ENCODE measurements around the gene APLP2. TPM values are rescaled to one million over a fixed set of nuclear protein-coding genes. Genes with fewer than 3 reads are reported as not detected.

APLP2 gene
- total and polyA plus RNA-seq, 2 of the 13 experiments (the other 11 are each of a cell fraction or from before 2014, with no cell fraction given): 315 to 594 TPM

DNA sequence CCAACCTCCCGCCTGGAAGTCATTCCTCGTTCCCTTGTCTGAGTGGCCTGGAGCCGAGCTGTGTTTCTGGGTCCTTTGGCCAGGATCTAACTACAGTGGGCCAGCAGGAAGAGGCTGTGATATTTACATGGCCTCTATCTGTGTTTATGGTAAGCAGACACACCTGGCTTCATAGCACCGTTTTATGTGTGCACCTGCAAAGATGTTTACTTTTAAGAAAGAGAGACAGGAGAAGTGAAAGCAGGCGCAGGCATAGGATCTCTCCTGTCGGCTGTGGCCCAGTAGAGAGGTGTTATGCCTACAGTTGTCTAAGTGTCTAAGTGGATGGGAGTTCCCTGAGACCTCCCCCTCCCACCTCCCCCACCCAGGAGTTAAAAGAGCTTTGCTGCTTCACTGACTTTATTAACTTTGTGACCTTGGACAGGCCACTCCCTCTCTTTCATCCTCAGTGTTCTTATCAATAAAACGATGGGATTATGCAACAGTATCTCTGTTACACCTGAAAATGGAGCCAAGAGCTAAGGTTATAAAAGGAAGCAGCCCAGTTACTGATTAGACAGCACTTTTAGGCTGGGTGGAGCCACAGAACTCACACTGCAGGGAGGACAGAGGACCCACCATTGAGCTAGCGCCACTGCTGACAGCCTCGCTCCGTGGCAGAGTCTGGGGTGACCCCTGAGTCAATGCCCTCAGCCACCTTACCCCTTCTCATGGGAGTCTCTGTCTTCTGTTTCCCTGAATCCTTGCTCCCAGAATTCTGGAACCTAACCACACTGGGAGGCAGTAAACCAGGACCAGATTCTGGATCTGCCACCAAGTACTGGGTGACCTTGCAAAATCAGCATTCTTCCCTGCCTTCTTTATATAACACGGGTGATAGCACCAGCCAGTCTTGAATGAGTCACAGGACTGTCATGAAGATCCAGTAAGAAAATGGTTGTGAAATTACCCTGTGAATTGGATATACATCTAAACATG lies 111.9 kb downstream of the APLP2 start (continued):
- TF ChIP-seq, protein P1, sequence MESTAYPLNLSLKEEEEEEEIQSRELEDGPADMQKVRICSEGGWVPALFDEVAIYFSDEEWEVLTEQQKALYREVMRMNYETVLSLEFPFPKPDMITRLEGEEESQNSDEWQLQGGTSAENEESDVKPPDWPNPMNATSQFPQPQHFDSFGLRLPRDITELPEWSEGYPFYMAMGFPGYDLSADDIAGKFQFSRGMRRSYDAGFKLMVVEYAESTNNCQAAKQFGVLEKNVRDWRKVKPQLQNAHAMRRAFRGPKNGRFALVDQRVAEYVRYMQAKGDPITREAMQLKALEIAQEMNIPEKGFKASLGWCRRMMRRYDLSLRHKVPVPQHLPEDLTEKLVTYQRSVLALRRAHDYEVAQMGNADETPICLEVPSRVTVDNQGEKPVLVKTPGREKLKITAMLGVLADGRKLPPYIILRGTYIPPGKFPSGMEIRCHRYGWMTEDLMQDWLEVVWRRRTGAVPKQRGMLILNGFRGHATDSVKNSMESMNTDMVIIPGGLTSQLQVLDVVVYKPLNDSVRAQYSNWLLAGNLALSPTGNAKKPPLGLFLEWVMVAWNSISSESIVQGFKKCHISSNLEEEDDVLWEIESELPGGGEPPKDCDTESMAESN (CRISPR knock-in tag; conservative IDR thresholded peaks at IDR 0.05): peak; percentile 64
- TF ChIP-seq, protein P2, sequence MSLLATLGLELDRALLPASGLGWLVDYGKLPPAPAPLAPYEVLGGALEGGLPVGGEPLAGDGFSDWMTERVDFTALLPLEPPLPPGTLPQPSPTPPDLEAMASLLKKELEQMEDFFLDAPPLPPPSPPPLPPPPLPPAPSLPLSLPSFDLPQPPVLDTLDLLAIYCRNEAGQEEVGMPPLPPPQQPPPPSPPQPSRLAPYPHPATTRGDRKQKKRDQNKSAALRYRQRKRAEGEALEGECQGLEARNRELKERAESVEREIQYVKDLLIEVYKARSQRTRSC (CRISPR knock-in tag; IDR thresholded peaks at IDR 0.05; ENCODE audit: low read depth): 0 out of 2 replicates have a peak, but pooled peaks have one; percentile 38
- TF ChIP-seq, protein P3, sequence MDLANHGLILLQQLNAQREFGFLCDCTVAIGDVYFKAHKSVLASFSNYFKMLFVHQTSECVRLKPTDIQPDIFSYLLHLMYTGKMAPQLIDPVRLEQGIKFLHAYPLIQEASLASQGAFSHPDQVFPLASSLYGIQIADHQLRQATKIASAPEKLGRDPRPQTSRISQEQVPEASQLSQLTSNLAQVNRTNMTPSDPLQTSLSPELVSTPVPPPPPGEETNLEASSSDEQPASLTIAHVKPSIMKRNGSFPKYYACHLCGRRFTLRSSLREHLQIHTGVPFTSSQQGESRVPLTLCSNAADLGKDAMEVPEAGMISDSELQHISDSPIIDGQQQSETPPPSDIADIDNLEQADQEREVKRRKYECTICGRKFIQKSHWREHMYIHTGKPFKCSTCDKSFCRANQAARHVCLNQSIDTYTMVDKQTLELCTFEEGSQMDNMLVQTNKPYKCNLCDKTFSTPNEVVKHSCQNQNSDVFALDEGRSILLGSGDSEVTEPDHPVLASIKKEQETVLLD (CRISPR knock-in tag; IDR thresholded peaks at IDR 0.05; ENCODE audit: low read depth): no peak
- TF ChIP-seq, protein P4, sequence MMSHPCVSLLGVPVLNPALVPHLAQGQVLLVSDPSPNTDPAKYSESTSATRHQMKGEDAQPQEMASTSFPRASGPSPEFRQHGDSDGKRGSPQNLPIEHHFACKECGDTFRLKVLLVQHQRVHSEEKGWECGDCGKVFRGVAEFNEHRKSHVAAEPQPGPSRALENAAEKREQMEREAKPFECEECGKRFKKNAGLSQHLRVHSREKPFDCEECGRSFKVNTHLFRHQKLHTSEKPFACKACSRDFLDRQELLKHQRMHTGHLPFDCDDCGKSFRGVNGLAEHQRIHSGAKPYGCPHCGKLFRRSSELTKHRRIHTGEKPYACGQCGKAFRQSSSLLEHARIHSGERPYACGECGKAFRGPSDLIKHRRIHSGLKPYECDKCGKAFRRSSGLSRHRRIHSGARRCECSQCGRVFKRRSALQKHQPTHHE (CRISPR knock-in tag; IDR thresholded peaks at IDR 0.05; ENCODE audit: borderline replicate concordance): peak; percentile 22; the same call in 1 of the 2 replicates
- TF ChIP-seq TAF15 (IDR thresholded peaks at IDR 0.05; ENCODE audit: low read depth, low read length, poor library complexity, severe bottlenecking) (no peak), ZNF124 (CRISPR knock-in tag; IDR thresholded peaks at IDR 0.05) (peak; percentile 83; the same call in 1 of the 2 replicates), ZNF451 (CRISPR knock-in tag; IDR thresholded peaks at IDR 0.05) (peak; percentile 34; the same call in 1 of the 2 replicates), MLLT10 (CRISPR knock-in tag; IDR thresholded peaks at IDR 0.05) (no peak), ZNF317 (CRISPR knock-in tag; IDR thresholded peaks at IDR 0.05) (peak; percentile 49), SP5 (CRISPR knock-in tag; IDR thresholded peaks at IDR 0.05; ENCODE audit: borderline replicate concordance, low read depth) (peak; percentile 99), ZNF672 (CRISPR knock-in tag; IDR thresholded peaks at IDR 0.05) (no peak)
- TF ChIP-seq, protein P5, sequence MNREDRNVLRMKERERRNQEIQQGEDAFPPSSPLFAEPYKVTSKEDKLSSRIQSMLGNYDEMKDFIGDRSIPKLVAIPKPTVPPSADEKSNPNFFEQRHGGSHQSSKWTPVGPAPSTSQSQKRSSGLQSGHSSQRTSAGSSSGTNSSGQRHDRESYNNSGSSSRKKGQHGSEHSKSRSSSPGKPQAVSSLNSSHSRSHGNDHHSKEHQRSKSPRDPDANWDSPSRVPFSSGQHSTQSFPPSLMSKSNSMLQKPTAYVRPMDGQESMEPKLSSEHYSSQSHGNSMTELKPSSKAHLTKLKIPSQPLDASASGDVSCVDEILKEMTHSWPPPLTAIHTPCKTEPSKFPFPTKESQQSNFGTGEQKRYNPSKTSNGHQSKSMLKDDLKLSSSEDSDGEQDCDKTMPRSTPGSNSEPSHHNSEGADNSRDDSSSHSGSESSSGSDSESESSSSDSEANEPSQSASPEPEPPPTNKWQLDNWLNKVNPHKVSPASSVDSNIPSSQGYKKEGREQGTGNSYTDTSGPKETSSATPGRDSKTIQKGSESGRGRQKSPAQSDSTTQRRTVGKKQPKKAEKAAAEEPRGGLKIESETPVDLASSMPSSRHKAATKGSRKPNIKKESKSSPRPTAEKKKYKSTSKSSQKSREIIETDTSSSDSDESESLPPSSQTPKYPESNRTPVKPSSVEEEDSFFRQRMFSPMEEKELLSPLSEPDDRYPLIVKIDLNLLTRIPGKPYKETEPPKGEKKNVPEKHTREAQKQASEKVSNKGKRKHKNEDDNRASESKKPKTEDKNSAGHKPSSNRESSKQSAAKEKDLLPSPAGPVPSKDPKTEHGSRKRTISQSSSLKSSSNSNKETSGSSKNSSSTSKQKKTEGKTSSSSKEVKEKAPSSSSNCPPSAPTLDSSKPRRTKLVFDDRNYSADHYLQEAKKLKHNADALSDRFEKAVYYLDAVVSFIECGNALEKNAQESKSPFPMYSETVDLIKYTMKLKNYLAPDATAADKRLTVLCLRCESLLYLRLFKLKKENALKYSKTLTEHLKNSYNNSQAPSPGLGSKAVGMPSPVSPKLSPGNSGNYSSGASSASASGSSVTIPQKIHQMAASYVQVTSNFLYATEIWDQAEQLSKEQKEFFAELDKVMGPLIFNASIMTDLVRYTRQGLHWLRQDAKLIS (CRISPR knock-in tag; IDR thresholded peaks at IDR 0.05): no peak
- TF ChIP-seq, protein P6, sequence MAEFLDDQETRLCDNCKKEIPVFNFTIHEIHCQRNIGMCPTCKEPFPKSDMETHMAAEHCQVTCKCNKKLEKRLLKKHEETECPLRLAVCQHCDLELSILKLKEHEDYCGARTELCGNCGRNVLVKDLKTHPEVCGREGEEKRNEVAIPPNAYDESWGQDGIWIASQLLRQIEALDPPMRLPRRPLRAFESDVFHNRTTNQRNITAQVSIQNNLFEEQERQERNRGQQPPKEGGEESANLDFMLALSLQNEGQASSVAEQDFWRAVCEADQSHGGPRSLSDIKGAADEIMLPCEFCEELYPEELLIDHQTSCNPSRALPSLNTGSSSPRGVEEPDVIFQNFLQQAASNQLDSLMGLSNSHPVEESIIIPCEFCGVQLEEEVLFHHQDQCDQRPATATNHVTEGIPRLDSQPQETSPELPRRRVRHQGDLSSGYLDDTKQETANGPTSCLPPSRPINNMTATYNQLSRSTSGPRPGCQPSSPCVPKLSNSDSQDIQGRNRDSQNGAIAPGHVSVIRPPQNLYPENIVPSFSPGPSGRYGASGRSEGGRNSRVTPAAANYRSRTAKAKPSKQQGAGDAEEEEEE (CRISPR knock-in tag; IDR thresholded peaks at IDR 0.05; ENCODE audit: borderline replicate concordance): no peak
- TF ChIP-seq, protein P7, sequence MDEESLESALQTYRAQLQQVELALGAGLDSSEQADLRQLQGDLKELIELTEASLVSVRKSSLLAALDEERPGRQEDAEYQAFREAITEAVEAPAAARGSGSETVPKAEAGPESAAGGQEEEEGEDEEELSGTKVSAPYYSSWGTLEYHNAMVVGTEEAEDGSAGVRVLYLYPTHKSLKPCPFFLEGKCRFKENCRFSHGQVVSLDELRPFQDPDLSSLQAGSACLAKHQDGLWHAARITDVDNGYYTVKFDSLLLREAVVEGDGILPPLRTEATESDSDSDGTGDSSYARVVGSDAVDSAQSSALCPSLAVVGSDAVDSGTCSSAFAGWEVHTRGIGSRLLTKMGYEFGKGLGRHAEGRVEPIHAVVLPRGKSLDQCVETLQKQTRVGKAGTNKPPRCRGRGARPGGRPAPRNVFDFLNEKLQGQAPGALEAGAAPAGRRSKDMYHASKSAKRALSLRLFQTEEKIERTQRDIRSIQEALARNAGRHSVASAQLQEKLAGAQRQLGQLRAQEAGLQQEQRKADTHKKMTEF (CRISPR knock-in tag; IDR thresholded peaks at IDR 0.05): peak; percentile 90

All from HepG2 (cell line).